SH-SY5Y (cell line): Measurements from ENCODE around the gene NRN1.

Experiments used
- GATA2 ChIP-seq: IDR thresholded peaks from 2 replicates; pipeline ENCODE4 v1.6.1; 2011; ENCODE audit warnings: mild to moderate bottlenecking, low read depth, low read length
- GATA3 ChIP-seq: IDR thresholded peaks from 2 replicates; pipeline ENCODE4 v1.6.1; 2011; ENCODE audit warnings: low read depth, mild to moderate bottlenecking, low read length, moderate library complexity

Gene NRN1

GRCh38 chr6:5968817-5969734, 37.6 kb downstream of the NRN1 start:
- TF ChIP-seq GATA3 (no peak), GATA2 (no peak)

- TF ChIP-seq GATA2: no peak
- no peak for TF ChIP-seq GATA3
Observed at GRCh38 chr6:5967594-5967993, 39.1 kb downstream of the NRN1 start.

- TF ChIP-seq GATA2: no peak
- TF ChIP-seq GATA3: no peak
Observed at GRCh38 chr6:5962794-5963193, 43.9 kb downstream of the NRN1 start.

GRCh38 chr6:5961836-5962235, 44.9 kb downstream of the NRN1 start:
- TF ChIP-seq GATA3 (no peak), GATA2 (no peak)

- TF ChIP-seq GATA2 (no peak), GATA3 (no peak)
Observed at GRCh38 chr6:5960456-5960855, 46.3 kb downstream of the NRN1 start.

GRCh38 chr6:5958921-5959320, 47.8 kb downstream of the NRN1 start:
- TF ChIP-seq GATA2: no peak
- TF ChIP-seq GATA3: no peak

GRCh38 chr6:5956939-5957338, 49.8 kb downstream of the NRN1 start:
- TF ChIP-seq GATA2 (no peak), GATA3 (no peak)

- TF ChIP-seq GATA2 (no peak), GATA3 (no peak)
Observed at GRCh38 chr6:5950361-5950785, 56.4 kb downstream of the NRN1 start.
